KOPT-K1 (cell line): Measurements from ENCODE around the gene MFNG.

Experiments
- H3K27ac ChIP-seq: fragments of 200-600 bp; sonication (generic); 2 replicates; pipeline ENCODE4 v1.5.1; 2016; ENCODE audit warnings: antibody characterized with exemption, mild to moderate bottlenecking, low read depth, low read length; ENCODE audit not compliant: poor library complexity, severe bottlenecking
- H3K36me3 ChIP-seq: fragments of 200-600 bp; sonication (generic); 2 replicates; pipeline ENCODE4 v1.5.1; 2017; ENCODE audit warnings: antibody characterized with exemption, mild to moderate bottlenecking, low read length, moderate library complexity; ENCODE audit not compliant: insufficient read depth
- H3K9me3 ChIP-seq: fragments of 200-600 bp; sonication (generic); 2 replicates; pipeline ENCODE4 v1.5.1; 2017; ENCODE audit warnings: antibody characterized with exemption, low read length, mild to moderate bottlenecking; ENCODE audit not compliant: insufficient read depth, poor library complexity, severe bottlenecking

The MFNG gene

DNA sequence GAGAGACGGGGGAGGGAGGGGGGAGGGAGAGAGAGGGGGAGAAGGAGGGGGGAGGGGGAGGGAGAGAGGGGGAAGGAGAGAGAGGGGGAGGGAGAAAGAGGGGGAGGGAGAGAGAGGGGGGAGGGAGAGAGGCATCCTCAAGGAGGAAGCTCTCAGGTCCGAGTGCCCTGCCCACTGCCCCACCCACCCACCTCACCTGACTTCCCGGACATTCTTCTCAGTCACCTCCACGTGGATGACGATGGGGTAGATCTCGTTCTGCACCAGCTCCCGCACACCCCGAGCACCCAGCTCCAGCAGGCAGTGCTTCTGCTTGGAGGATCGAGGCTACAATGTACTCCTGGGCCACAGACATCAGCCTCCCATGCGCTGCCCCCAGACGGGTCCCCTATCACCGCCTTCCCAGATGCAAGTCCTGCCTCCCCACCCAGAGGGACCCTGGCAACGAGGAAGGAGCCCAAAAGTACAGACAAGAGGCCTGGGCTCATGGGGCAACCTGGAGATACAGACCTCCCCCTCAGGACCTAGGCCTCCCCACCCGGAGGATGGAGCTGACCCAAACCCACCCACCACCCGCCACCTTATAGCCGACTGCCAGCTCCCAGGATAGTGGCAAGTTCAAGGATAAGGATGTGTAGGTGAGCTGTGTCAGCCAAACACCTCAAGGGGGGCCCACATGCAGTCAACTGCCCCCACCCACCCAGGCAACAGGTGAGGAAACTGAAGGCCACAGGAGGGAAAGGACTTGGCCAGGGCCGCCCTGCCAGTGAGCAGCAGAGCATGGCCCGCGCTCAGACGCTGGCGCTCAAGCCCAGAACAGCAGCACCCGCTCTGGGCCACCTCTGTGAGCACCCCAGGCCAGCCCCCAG is 5.6 kb upstream of the MFNG start:
- H3K9me3 ChIP-seq, result no peaks in the 10 kb centered on the region
- no peak overlapping the region for H3K27ac ChIP-seq

DNA sequence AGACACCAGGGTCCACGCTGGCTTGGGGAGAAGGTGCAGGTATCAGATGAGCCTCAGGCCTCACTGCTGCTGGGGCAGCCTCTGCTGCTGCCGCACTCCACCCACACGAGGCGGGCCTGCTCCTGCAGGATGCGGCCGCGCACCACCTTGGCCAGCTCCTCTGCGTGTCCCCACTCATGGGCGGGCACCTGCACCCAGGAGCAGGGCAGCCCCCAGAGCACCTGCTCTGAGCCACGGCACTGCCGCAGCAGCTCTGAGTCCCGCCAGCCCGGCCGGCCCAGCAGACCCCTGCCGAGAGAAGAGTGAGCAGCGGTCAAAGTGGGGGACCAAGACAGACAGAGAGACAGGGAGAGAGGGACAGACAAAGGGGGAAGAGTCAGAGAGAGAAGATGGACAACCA is 4.9 kb upstream of the MFNG start:
- Histone ChIP-seq H3K27ac (no peak overlapping the region), H3K9me3 (no peaks in the 10 kb centered on the region), H3K36me3 (no peaks in the 10 kb centered on the region)

More for the DNA sequence above, 5.6 kb upstream of the MFNG start:
- no peaks in the 10 kb centered on the region for H3K36me3 ChIP-seq

DNA sequence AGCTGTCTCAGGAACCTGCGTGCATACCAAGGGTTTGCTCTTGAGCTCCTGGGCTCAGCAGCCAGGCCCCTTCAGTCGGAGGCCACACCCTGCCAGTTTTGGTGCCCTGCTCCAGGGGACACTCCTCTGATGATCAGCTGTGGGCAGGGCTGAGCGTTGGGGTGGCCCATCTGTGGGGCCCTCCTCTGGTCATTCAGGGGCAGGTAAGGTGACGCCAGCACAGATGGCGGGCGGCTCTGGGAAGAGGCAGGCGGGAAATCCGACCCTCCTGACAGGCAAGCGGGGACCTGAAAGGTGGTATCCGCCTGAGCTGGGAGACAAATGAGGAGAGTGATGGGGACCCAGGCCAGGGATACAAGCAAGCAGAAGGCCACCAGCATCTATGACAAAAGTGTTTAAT is 3.8 kb upstream of the MFNG start:
- Histone ChIP-seq H3K27ac (no peak overlapping the region), H3K9me3 (no peaks in the 10 kb centered on the region), H3K36me3 (no peaks in the 10 kb centered on the region)

DNA sequence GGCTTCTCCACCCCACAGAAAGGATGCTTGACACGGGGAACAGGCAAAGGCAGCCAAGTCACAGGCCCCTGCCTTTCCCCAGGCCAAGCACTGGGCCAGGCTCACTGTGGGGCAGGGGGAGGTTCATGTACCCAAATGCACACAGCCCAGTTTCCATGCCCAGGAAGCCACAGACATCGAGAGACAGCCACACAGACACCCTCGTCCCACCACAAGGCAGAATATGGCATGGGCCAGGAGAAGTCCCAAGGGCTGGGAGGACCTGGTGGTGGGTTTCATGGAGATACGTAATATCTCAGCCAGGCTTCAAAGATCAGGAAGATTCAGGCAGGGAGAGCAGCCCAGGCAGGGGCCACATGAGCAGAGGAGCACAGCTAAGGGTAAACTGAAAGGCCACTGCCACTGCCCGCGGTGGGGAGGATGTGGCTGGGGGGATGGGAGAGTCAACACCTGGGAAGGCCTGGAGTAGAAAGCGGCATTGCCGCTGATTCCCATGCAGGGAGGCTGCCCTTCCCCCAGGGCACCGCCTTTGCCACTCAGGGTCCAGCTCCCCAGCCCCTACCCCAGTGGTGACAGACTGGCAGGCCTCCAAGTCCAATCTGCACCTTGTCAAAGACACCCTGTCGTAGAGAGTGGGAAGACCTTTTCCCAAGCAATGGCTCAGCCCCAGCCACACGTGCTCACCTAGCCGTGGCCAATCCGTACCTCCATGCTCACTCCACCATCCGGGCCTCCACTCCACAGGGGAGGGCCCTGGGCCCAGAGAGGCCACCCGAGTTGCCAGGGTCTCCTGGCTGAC is 2.4 kb upstream of the MFNG start:
- Histone ChIP-seq H3K27ac (no peak overlapping the region), H3K9me3 (no peaks in the 10 kb centered on the region), H3K36me3 (no peaks in the 10 kb centered on the region)

DNA sequence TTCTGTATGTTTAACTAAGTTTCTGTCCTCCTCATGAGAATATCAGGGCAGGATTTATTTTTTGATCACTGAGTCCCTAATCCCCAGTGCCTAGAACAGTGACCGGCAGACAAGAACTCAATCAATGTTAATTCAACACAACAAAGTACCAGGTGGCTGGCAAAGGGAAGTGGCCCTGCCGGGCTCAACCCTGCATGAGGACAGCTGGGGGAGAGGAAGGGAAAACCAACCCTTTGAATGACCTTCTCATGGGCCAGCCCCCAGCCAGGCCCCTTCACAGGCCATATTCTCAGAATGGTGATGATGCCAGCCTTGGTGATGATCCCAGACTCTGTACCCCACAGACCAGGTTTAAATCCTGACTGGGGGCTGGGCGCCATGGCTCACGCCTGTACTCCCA is 1.4 kb upstream of the MFNG start:
- H3K27ac ChIP-seq, result no peak overlapping the region
- H3K36me3 ChIP-seq, result no peaks in the 10 kb centered on the region
- no peaks in the 10 kb centered on the region for H3K9me3 ChIP-seq

DNA sequence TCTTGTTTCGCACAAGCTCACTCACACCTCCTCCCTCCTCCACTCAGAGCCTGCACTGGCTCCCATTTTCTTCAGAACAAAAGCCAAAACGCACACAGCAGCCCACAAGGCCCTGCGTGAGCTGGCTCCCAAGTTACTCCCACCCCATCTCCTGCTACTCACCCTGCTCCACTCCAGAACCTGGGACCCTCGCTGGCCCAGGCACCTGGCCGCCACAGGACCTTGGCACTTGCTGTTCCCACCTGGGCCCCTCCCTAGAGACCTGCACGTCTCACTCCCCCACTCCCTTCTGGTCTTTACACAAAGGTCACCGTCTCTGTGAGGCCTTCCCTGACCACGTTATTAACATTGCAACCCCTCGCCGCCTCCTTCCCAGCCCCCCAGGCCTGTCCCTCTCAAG is 945 bp upstream of the MFNG start:
- Histone ChIP-seq H3K36me3 (no peaks in the 10 kb centered on the region), H3K27ac (no peak overlapping the region), H3K9me3 (no peaks in the 10 kb centered on the region)

DNA sequence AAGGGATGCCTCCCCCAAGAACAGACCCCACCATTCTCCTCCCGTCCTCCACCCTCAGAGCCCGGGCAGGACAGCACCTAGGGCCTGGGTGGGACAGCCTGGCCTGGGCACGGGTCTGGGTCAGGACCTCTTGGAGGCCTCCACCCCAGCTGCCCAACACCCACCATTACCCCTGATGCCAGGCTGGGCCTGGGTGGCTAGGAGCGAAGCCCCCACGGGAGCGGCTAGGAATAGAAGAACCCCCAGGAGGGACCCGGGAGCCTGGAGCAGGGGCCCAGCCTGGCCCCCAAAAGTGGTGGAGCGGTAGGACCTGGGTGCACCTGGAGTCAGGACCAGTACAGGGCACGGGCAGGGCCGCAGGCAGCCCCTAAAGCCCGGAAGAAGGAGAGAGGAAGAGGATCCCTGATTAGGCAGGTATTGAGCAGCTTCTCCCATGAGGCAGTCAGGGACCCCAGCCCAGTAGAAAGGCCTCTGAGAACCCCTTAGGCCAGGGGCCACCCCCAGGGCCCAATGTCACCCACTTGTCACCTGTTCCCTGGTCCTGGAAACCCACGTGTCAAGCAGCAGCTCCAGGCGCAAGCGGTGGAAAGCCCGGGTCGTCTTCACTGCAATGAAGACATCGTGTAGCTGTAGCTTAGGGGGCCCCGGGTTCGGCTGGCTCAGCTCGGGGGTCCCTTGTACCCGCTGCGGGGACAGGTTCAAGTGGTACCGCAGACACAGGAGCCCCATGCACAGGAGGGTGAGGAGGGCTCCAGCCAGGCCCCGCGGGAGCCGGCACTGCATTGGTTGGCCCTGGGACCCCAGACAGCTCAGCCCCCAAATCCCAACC is 575 bp downstream of the MFNG start:
- no peaks in the 10 kb centered on the region; the same call in 1 of the 2 replicates for H3K36me3 ChIP-seq
- H3K27ac ChIP-seq, result peak overlapping the region; percentile 96
- H3K9me3 ChIP-seq, result no peaks in the 10 kb centered on the region

DNA sequence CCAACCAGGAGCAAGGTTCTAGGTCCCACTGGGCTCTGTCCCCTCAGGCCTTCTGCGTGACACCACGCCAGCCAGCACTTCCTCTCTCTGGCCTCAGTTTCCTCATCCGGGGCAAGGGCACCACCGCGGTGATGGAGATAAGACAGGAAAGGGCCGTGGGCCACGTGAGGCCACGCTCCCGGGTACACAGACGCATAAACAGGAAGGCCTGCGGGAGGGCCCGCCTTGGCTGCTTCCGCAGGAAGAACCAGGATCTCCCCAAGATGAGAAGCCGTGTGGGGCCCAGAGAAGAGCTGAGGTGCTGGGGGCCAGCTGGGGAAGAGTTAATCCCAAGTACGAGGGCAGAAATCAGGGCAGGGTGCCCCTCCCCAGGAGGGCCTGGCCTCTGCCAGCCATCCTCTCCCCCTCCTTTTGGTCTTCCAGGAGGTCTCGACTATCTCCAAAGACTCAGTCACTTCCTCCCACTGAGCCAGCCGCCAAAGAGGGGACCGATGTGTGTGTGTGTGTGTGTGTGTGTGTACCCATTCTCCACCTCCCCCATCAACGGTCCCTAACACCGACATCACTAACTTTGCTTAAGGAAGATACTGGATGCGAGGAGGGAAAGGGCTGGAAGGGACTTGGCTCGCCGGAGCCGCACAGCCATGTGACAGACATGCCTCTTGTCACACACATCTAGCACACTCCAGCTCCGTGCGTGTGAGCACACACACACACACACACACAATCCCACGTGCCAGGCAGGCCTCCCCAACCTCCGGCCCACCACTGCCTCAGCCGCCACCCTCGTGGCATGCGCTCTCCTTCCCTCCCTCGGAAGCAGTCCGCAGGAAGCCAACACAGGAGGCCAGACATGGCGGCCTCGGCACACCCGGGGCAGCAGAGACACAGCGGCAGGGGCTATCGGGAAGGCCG is 1.4 kb downstream of the MFNG start:
- peaks cover 6% of the 10 kb centered on the region; the same call in 1 of the 2 replicates for H3K36me3 ChIP-seq
- H3K9me3 ChIP-seq, result no peaks in the 10 kb centered on the region
- H3K27ac ChIP-seq, result peak overlapping the region; percentile 96

DNA sequence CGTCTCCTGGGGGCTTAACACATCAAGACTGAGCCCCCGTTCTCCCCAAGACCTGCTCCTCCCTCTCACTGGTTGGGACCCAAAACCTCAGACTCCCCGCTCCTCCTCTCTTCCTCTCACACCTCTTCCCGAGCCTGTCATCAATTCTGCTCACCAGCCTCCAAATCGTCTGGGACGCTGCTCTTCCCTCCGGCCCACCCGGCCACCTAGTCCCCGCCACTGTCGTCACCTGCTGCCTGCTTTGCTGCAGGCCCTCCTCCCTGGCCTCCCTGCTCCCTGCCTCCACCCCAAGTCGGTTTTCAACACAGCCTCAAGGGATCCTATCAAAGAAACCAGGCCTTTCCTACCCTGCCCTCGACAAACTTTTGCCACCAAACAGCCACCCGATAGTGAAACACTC is 3.1 kb downstream of the MFNG start:
- H3K36me3 ChIP-seq, result peaks cover 20% of the 10 kb centered on the region
- peak overlapping the region; percentile 96 for H3K27ac ChIP-seq
- H3K9me3 ChIP-seq, result no peaks in the 10 kb centered on the region

DNA sequence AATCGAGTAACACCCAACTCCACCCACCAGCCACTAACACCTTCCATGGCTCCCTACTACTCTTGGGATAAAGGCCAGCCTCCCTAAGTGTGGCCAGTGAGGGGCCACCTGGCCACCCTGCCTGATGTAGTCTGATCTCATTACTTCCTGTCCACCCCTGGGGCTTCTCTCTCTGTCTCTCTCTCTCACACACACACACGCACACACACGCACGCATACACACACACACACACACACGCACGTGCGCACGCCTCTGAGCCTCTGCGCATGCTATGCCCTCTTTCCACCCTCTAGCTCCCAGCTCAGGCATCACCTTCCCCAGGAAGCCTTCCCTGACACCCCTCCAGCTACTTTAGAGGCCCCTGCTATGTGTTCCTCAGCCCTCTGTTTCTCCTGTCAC is 3.9 kb downstream of the MFNG start:
- H3K36me3 ChIP-seq, result peaks cover 28% of the 10 kb centered on the region
- no peak overlapping the region for H3K27ac ChIP-seq
- H3K9me3 ChIP-seq, result no peaks in the 10 kb centered on the region

DNA sequence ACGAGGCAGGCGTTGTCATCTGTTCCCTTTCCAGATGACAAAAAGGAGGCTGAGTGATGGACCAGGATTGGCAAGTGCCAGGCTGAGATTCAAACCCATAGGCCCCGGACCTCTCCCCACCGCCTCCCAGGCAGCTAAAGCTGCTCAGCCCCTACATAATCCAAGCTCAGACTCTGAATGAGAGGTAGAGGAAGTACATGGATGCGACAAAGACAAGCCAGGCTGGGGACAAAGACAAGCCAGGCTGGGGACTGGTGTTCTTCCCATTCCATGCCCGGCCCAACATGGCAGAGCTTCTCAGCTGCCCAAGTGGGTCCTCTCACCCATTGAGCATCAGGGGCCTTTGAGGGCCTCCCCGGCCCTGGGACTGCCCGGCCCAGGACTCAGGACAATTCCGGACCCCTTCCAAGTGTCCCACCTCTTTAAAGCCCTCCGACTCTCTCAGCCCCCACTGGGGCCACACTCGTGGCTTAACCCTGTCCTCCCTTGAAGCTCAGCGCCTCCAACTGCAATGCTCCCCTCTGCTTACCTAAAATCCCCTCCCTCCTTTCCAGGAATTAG is 4.8 kb downstream of the MFNG start:
- Histone ChIP-seq H3K36me3 (peaks cover 32% of the 10 kb centered on the region), H3K27ac (peak overlapping the region; percentile 13), H3K9me3 (no peaks in the 10 kb centered on the region)

DNA sequence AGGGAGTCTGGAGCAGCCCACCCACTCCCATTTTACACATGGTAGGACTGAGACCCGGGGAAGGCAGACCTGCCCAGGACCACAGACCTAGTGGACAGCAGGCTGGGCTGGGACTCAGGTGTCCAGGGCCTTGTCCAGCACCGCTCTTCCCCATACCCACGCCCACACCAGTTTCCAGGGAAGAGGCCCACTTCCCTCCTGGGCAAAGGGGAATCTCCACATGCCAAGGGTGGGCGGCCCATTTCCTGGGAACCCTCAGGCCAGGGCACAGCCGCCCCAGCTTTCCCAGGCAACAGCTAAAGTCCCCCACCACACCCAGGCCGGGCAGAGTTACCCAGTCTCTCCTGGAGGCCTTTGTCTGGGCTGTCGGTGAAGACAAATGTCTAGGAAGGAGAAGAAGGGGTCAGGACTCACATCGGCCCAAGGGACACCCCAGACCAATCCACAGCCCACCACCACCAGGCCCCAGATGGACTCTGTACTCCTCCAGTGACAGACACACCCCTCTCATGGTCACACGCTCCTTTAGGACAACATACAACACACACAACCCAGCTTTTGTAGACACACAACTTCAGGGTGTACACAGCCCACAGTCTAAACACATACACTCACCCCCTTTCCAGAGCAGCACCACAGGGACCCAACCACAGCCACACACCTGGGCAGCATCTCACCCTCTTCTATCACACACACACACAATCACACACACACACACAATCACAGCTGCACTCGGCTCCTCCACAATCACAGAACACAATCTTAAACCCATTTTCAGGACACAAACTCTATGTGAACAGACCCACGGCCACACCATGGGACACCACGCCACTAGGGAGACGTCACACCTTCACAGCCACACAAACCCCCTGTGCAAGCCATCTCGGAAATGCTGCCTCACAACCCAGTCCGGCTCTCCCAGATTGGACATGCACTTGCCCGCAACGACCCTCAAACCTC is 5.5 kb downstream of the MFNG start:
- no peaks in the 10 kb centered on the region for H3K9me3 ChIP-seq
- H3K36me3 ChIP-seq, result peaks cover 39% of the 10 kb centered on the region
- H3K27ac ChIP-seq, result peak overlapping the region; percentile 13

DNA sequence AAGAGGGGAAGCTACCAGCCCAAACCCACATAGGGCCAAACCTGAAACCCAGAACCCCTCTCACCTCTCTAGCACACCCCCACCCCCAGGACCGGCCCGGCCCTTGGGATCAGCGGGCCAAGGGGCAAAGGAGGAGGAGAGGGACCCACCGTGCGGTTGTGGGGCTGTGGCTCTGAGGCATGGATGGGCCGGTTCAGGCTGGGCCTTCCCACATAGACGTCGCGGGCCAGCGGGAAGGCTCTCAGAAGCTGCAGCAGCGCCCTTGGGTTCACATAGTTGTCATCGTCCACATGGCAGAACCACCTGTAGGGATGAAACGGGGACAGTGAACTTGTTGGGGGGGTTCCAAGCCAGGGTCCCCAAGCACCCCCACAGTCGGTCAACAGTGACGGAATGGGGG is 7.0 kb downstream of the MFNG start:
- no peaks in the 10 kb centered on the region for H3K9me3 ChIP-seq
- peaks cover 54% of the 10 kb centered on the region for H3K36me3 ChIP-seq
- H3K27ac ChIP-seq, result no peak overlapping the region
